Heart right ventricle (tissue), 16 donors: ENCODE measurements around the gene SPAG17. TPM values are rescaled to one million over a fixed set of nuclear protein-coding genes. Genes with fewer than 3 reads are reported as not detected.

ENCODE experiments used
- ATAC-seq, 8 donors: fragments of 200-7000 bp; cut with Tn5 transposase; one replicate each; pipeline ENCODE4 v1.9.1; 2020; ENCODE audit warnings: mild to moderate bottlenecking in 8 of 8, moderate library complexity in 8 of 8, moderate number of reproducible peaks in 1 of 8
- DNase-seq, 2 donors: peaks; one replicate each; pipeline ENCODE4 v3.0.0-alpha.2; 2020
- H3K27ac ChIP-seq, 10 donors: fragments of 200-600 bp; sonication (generic) in 2 of 10; one replicate each; pipeline versions ENCODE4 v1.5.0 to v1.8.0; 2020 to 2022; ENCODE audit warnings: mild to moderate bottlenecking in 3 of 10
- H3K27me3 ChIP-seq, 7 donors: fragments of 200-600 bp; one replicate each; pipeline ENCODE4 v1.8.0; 2021 to 2022; ENCODE audit warnings: mild to moderate bottlenecking in 2 of 7
- H3K36me3 ChIP-seq, 9 donors: fragments of 200-600 bp; sonication (generic) in 1 of 9; one replicate each; pipeline versions ENCODE4 v1.5.0 to v1.8.0; 2020 to 2022; ENCODE audit warnings: mild to moderate bottlenecking in 2 of 9
- H3K4me1 ChIP-seq, 9 donors: fragments of 200-600 bp; sonication (generic) in 1 of 9; one replicate each; pipeline versions ENCODE4 v1.5.0 to v1.8.0; 2020 to 2022; ENCODE audit warnings: mild to moderate bottlenecking in 4 of 9
- H3K4me3 ChIP-seq, 10 donors: fragments of 200-600 bp; sonication (generic) in 2 of 10; one replicate each; pipeline versions ENCODE4 v1.5.0 to v1.8.0; 2020 to 2022; ENCODE audit warnings: mild to moderate bottlenecking in 7 of 10, moderate library complexity in 2 of 10
- H3K9me3 ChIP-seq, 11 donors: fragments of 200-600 bp in 10 of 11; sonication (generic) in 2 of 11; one replicate each; pipeline versions ENCODE4 v1.5.0 to v1.8.0; 2013 to 2022; ENCODE audit warnings: mild to moderate bottlenecking in 2 of 11, control low read depth in 1 of 11, moderate library complexity in 1 of 11
- CTCF ChIP-seq, 9 donors: fragments of 200-600 bp; sonication (generic) in 2 of 9; IDR thresholded peaks; one replicate each; pipeline versions ENCODE4 v1.5.0 to v1.8.0; 2021 to 2022; ENCODE audit warnings: antibody characterized with exemption in 9 of 9, mild to moderate bottlenecking in 5 of 9, moderate library complexity in 1 of 9
- WGBS, 2 donors: extraction: QIAGEN DNeasy Blood & Tissue Kit; methylation state at CpG; one replicate each; pipeline ENCODE4 v1.1.7; 2013; ENCODE audit warnings: inconsistent platforms in 1 of 2; 5-methylcytosine and 5-hydroxymethylcytosine counted together
- intact Hi-C, 10 donors: fragments of 100-400 bp; cut with DNase I; formaldehyde crosslinking; loops; one replicate each; pipeline versions ENCODE4 v1.11.1 to v1.14.2; 2022
- polyA plus RNA-seq, 2 donors: library from polyadenylated mRNA; stranded (reverse); fragments of 200-250 nt; gene quantifications; one replicate each; pipeline ENCODE4 v1.2.3, GENCODE V29; 2013
- total RNA-seq, 10 donors: library from RNA; stranded (reverse); fragmentation: NEBNext Ultra II Directional in 3 of 10; extraction: Animal tissue kit (Norgen Biotek cat#: 25700) in 3 of 10; gene quantifications; one replicate each; pipeline versions ENCODE4 v1.2.1 to v1.2.4, GENCODE V29; 2021 to 2023
- donor health status: Arrhythmogenic right ventricular cardiomyopathy.
- donor health status: ischemic (EF 13 %, LVEDD 7.1; RV severe dilation, severe dysfunction).
- donor health status: healthy with polysubstance abuse.
- donor health status: DM: no; HTN: yes; CAD: no.
- donor health status: DM: no; HTN: no; CAD: no.
- donor health status: ischemic (EF 25% LVEDD 6.9; RV normal size, moderate dysfunction).
- donor health status: ischemic (EF 25% LVEDD 5.7; RV mildly dilated, moderate dysfunction).
- donor health status: healthy.
- donor health status: DM: yes; HTN: yes; CAD: no.
- donor health status: Ischemic cardiomyopathy.
- donor health status: ischemic (EF 35%, LVEDD 5.7; RV mildly dilated, moderate dysfunction).
- donor health status: nonischemic (EF 11% LVEDD 7.7; RV severe dilation, severe dysfunction).
- donor health status: DM: yes; HTN: yes; CAD: no.
- donor health status: PGD.
- donor health status: ischemic (EF 29% LVEDD 5.4; RV normal size, mild dysfunction).
- donor health status: nonischemic (EF 23%, LVEDD 6.1; RV moderate dilation, normal function).

Gene SPAG17
- total and polyA plus RNA-seq, 12 donors: 0.01 to 0.06 TPM; not detected in 10

- intact Hi-C loops: no loop called here
- Histone ChIP-seq H3K36me3 (no peaks in the 10 kb centered on the region), H3K4me3 (no peak overlapping the region), H3K4me1 (peaks cover 0 to 13% (median 0%) of the 10 kb centered on the region in 9 donors), H3K27ac (no peak overlapping the region), H3K9me3 (no peaks in the 10 kb centered on the region), H3K27me3 (peaks cover 0 to 1% (median 0%) of the 10 kb centered on the region in 7 donors)
- TF ChIP-seq CTCF (IDR thresholded peaks at IDR 0.05): no peak
- DNase-seq (no peak), ATAC-seq (no peak)
- 67 to 78% methylated on average over 2 of the region's 2 CpGs for WGBS, 2 donors
These were observed 142.5 kb downstream of the SPAG17 start for GRCh38 chr1:118042501-118042900.

- no peak overlapping the region for H3K4me3 ChIP-seq
- intact Hi-C loops: no loop called here
- H3K27ac ChIP-seq: no peak overlapping the region
- peaks cover 0 to 4% (median 0%) of the 10 kb centered on the region in 7 donors for H3K27me3 ChIP-seq
- no peaks in the 10 kb centered on the region for H3K9me3 ChIP-seq
- DNase-seq: no peak
- no peak for ATAC-seq
- no peak for TF ChIP-seq CTCF (IDR thresholded peaks at IDR 0.05)
- H3K36me3 ChIP-seq: no peaks in the 10 kb centered on the region
- peaks cover 0 to 13% (median 0%) of the 10 kb centered on the region in 9 donors for H3K4me1 ChIP-seq
- 70 to 78% methylated on average over 3 of the region's 3 CpGs for WGBS, 2 donors
These were observed 145.9 kb downstream of the SPAG17 start for GRCh38 chr1:118039170-118039569.

GRCh38 chr1:118032883-118033282 lies 152.1 kb downstream of the SPAG17 start:
- intact Hi-C loops: no loop called here
- H3K9me3 ChIP-seq: no peaks in the 10 kb centered on the region
- H3K4me3 ChIP-seq: no peak overlapping the region
- peaks cover 0 to 4% (median 0%) of the 10 kb centered on the region in 7 donors for H3K27me3 ChIP-seq
- DNase-seq (no peak), ATAC-seq (no peak)
- no peak overlapping the region for H3K27ac ChIP-seq
- H3K4me1 ChIP-seq: no peaks in the 10 kb centered on the region
- no peak for TF ChIP-seq CTCF (IDR thresholded peaks at IDR 0.05)
- 73 to 74% methylated on average over 1 of the region's 1 CpG for WGBS, 2 donors
- no peaks in the 10 kb centered on the region for H3K36me3 ChIP-seq

- intact Hi-C loops: no loop called here
- no peak for DNase-seq
- H3K36me3 ChIP-seq: no peaks in the 10 kb centered on the region
- no peak overlapping the region for H3K4me3 ChIP-seq
- no peaks in the 10 kb centered on the region for H3K9me3 ChIP-seq
- no peak for TF ChIP-seq CTCF (IDR thresholded peaks at IDR 0.05)
- H3K27me3 ChIP-seq: peaks cover 0 to 5% (median 0%) of the 10 kb centered on the region in 7 donors
- WGBS, 2 donors: 61 to 71% methylated on average over 1 of the region's 1 CpG
- no peak overlapping the region for H3K27ac ChIP-seq
- no peak for ATAC-seq
- no peaks in the 10 kb centered on the region for H3K4me1 ChIP-seq
These were observed 156.8 kb downstream of the SPAG17 start for GRCh38 chr1:118028267-118028666.
